Mucosa of rectum (tissue), 2 donors: ENCODE data around the gene BATF2.
"Not testable (repeated sequence)": the region's sequence is repeated elsewhere in the genome, so short reads cannot be mapped to it uniquely, and the experiment has no call there.

Source experiments
- H3K27ac ChIP-seq, 2 donors: one replicate each; pipeline ENCODE4 v1.7.0; 2013; ENCODE audit warnings: inconsistent platforms in 2 of 2, low read depth in 2 of 2, low read length in 2 of 2
- H3K27me3 ChIP-seq, 2 donors: one replicate each; pipeline ENCODE4 v1.7.0; 2013; ENCODE audit warnings: low read length in 2 of 2; ENCODE audit not compliant: control insufficient read depth in 2 of 2, insufficient read depth in 2 of 2
- H3K36me3 ChIP-seq, 2 donors: one replicate each; pipeline ENCODE4 v1.7.0; 2013; ENCODE audit warnings: low read length in 2 of 2; ENCODE audit not compliant: control insufficient read depth in 2 of 2, insufficient read depth in 2 of 2
- H3K4me1 ChIP-seq, 2 donors: one replicate each; pipeline ENCODE4 v1.7.0; 2013; ENCODE audit warnings: low read length in 2 of 2, mild to moderate bottlenecking in 1 of 2; ENCODE audit not compliant: control insufficient read depth in 2 of 2, insufficient read depth in 2 of 2
- H3K4me3 ChIP-seq, 2 donors: one replicate each; pipeline ENCODE4 v1.7.0; 2013; ENCODE audit warnings: low read length in 2 of 2
- H3K9ac ChIP-seq, 2 donors: one replicate each; pipeline ENCODE4 v1.7.0; 2013; ENCODE audit warnings: low read length in 2 of 2, low read depth in 1 of 2, mild to moderate bottlenecking in 1 of 2
- H3K9me3 ChIP-seq, 2 donors: one replicate each; pipeline ENCODE4 v1.7.0; 2013; ENCODE audit warnings: low read length in 2 of 2; ENCODE audit not compliant: control insufficient read depth in 2 of 2
- donor health status: healthy.
- donor health status: Normal muscosa, but diverticular disease.

The BATF2 gene

DNA sequence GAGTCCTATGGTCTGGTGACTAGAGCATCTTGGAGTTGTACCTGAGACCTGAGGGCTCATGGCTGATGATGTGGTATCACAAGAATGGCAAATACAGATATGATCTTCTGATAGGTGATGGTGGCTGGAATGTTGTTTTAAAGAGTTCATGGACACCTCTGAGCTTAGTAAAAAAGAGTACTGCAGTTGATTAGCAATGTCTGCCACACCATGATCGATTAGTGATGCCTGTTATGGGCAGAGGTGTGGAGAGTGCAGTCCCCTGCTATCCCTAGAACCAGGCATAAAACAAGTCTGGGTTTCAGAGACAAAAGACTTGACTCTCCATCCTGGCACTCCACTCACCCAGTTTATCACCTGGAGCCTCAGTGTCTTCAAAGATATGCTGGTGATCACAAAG, 1.4 kb upstream of the BATF2 start:
- no peaks in the 10 kb centered on the region for H3K27me3 ChIP-seq
- H3K4me3 ChIP-seq, result peak overlapping the region; percentile 52 to 58
- peaks cover 0 to 4% of the 10 kb centered on the region in 2 donors for H3K36me3 ChIP-seq
- peak overlapping the region; percentile 53 to 73 for H3K9ac ChIP-seq
- H3K4me1 ChIP-seq, result peaks cover 33 to 39% of the 10 kb centered on the region in 2 donors
- H3K9me3 ChIP-seq, result no peaks in the 10 kb centered on the region
- peak overlapping the region; percentile 97 to 98 for H3K27ac ChIP-seq

- peaks cover 33 to 39% of the 10 kb centered on the region in 2 donors for H3K4me1 ChIP-seq
- H3K27ac ChIP-seq, result peak overlapping the region; percentile 89 to 90
- H3K4me3 ChIP-seq, result peak overlapping the region; percentile 89 to 91
- no peaks in the 10 kb centered on the region for H3K27me3 ChIP-seq
- H3K9me3 ChIP-seq, result no peaks in the 10 kb centered on the region
- peak overlapping the region; percentile 90 for H3K9ac ChIP-seq
- H3K36me3 ChIP-seq, result peaks cover 3 to 10% of the 10 kb centered on the region in 2 donors
These were observed 453 bp downstream of the BATF2 start for GRCh38 chr11:64996327-64996709.

DNA sequence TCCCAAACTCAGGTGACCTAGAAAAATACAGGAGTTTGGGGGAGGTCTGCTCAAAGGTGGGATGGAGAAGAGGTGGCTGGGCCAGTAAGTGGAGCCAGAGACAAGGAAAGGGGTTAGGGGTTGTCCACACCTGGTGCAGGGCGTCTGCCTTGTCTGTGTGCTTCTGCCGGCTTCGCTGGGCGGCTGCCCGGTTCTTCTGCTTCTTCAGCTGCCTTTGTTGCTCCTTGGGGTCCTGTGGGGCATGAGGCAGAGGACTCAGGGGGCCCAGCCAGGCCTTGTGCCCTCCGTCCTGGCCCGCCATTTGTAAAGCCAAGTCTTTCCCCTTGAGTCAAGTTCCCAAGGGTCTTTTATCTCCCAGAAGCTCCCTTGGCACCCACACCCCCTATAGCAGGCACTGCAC, 2.5 kb downstream of the BATF2 start:
- peaks cover 28 to 33% of the 10 kb centered on the region in 2 donors for H3K4me1 ChIP-seq
- no peak overlapping the region for H3K27ac ChIP-seq
- no peaks in the 10 kb centered on the region for H3K27me3 ChIP-seq
- no peaks in the 10 kb centered on the region for H3K9me3 ChIP-seq
- H3K36me3 ChIP-seq, result peaks cover 6 to 10% of the 10 kb centered on the region in 2 donors
- H3K4me3 ChIP-seq, result no peak overlapping the region
- no peak overlapping the region for H3K9ac ChIP-seq

GRCh38 chr11:64990222-64990923, 6.4 kb downstream of the BATF2 start:
- no peak overlapping the region for H3K27ac ChIP-seq
- H3K27me3 ChIP-seq, result no peaks in the 10 kb centered on the region
- peaks cover 12 to 16% of the 10 kb centered on the region in 2 donors for H3K36me3 ChIP-seq
- H3K9me3 ChIP-seq, result no peaks in the 10 kb centered on the region
- no peak overlapping the region for H3K9ac ChIP-seq
- peak overlapping the region in 1 of 2 donors; percentile 23 for H3K4me3 ChIP-seq
- H3K4me1 ChIP-seq, result peaks cover under 1 to 3% of the 10 kb centered on the region in 2 donors

DNA sequence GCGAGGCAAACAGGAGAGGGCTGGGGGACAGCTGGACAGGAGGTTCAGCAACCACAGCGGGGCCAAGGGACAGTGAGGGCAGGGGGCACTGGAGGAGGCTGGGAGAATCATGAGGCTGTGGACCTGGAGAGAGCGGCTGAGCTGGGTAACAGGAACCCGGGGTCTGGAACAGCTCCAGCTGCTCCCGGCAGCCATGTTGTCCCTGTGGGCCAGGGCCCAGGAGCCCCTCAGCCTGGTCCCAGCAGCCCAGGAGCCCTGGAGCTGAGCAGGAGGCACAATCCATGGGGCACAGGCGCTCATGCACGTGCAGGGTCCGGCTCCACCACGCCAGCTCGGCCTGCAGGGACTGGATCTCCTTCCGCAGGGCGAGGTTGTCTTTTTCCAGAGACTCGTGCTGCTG, 7.4 kb downstream of the BATF2 start:
- Histone ChIP-seq H3K4me1 (no peaks in the 10 kb centered on the region), H3K4me3 (no peak overlapping the region), H3K9ac (no peak overlapping the region), H3K36me3 (peaks cover 12 to 16% of the 10 kb centered on the region in 2 donors), H3K9me3 (no peaks in the 10 kb centered on the region), H3K27ac (no peak overlapping the region), H3K27me3 (no peaks in the 10 kb centered on the region)

DNA sequence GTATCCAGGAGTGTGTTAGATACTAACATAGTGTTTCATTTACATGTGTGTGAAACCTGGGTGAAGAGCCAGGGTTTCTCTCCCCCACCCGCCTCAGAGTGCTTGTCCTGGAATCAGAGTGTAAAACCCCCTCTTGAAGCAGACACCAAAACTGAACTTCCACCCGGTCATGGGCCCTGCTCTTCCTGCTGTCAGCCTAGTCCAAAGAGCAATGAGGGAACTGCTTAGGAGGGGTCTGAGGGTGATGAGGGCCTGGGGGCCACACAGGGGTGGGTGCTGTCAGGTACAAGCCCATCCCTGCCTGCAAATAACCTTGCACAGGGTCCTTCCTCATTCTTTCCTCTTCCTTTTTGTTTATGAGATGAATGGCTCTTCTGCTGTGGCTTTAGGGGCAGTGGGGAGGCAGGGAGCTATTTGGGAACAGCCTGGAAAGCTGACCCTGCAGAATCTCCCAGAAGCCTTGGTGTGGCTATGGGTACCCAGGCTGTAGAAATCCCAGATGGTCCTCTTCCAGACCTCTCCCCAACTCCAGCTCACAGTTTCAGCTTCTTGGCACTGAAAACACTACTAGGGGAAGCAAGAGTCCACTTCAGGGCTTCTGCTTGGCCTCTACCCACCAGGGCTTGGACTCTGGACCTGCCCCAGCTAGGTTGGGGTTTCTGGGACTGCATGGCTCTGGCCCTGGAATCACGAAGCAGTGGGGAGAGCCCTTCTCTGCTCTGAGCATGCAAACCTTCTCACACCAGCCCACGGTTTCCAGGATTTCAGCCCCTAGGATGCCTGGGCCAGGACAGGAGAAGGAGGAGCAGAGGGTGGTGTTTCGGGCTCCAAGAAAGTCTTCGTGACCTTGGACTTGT, 8.5 kb downstream of the BATF2 start:
- no peaks in the 10 kb centered on the region for H3K4me1 ChIP-seq
- H3K4me3 ChIP-seq, result no peak overlapping the region
- H3K27me3 ChIP-seq, result no peaks in the 10 kb centered on the region
- no peak overlapping the region for H3K27ac ChIP-seq
- peaks cover 8 to 16% of the 10 kb centered on the region in 2 donors for H3K36me3 ChIP-seq
- no peaks in the 10 kb centered on the region for H3K9me3 ChIP-seq
- no peak overlapping the region for H3K9ac ChIP-seq

DNA sequence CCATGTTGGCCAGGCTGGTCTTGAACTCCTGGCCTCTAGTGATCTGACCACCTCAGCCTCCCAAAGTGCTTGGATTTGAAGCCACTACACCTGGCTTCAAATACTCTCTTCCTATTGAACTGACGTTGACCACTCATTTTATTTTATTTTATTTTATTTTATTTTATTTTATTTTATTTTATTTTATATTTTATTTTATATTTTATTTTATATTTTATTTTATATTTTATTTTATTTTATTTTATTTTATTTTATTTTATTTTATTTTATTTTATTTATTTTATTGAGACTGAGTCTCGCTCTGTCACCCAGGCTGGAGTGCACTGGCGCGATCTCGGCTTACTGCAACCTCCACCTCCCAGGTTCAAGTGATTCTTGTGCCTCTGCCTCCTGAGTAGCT, 13.4 kb downstream of the BATF2 start:
- H3K36me3 ChIP-seq, H3K9me3 ChIP-seq, H3K9ac ChIP-seq, H3K4me1 ChIP-seq, H3K27ac ChIP-seq, H3K27me3 ChIP-seq, H3K4me3 ChIP-seq: not testable (repeated sequence)

GRCh38 chr11:64976651-64977050, 20.1 kb downstream of the BATF2 start:
- peaks cover 2 to 6% of the 10 kb centered on the region in 2 donors for H3K4me1 ChIP-seq
- H3K4me3 ChIP-seq, result no peak overlapping the region
- H3K9ac ChIP-seq, result no peak overlapping the region
- no peak overlapping the region for H3K27ac ChIP-seq
- no peaks in the 10 kb centered on the region for H3K9me3 ChIP-seq
- no peaks in the 10 kb centered on the region for H3K27me3 ChIP-seq
- no peaks in the 10 kb centered on the region for H3K36me3 ChIP-seq

DNA sequence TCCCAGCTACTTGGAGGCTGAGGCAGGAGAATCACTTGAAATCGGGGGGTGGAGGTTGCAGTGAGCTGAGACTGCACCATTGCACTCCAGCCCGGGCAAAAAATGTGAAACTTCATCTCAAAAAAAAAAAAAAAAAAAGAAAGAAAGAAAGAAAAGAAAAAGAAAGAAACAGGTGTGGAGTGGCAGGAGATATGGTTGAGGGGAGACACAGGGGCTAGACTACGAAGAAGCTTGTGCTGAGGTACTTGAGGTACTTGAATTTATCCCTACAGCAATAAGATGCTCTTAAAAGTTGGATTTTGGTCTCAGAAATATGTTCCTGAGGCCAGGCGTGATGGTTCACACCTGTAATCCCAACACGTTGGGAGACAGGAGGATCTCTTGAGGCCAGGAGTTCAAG, 22.6 kb downstream of the BATF2 start:
- no peak overlapping the region for H3K4me3 ChIP-seq
- no peaks in the 10 kb centered on the region for H3K36me3 ChIP-seq
- H3K9ac ChIP-seq, result no peak overlapping the region
- peaks cover 7 to 15% of the 10 kb centered on the region in 2 donors for H3K4me1 ChIP-seq
- H3K27me3 ChIP-seq, result no peaks in the 10 kb centered on the region
- no peak overlapping the region for H3K27ac ChIP-seq
- no peaks in the 10 kb centered on the region for H3K9me3 ChIP-seq
